Ishikawa (cell line): ENCODE results near the gene ZGRF1.

Experiments used
- CEBPB ChIP-seq: IDR thresholded peaks from 2 replicates; pipeline ENCODE4 v1.6.1; 2012
- EP300 ChIP-seq: IDR thresholded peaks from 2 replicates; pipeline ENCODE4 v1.6.1; 2012; ENCODE audit warnings: borderline replicate concordance
- FOXM1 ChIP-seq: IDR thresholded peaks from 2 replicates; pipeline ENCODE4 v1.6.1; 2012; ENCODE audit warnings: low read depth, borderline replicate concordance
- MAX ChIP-seq: IDR thresholded peaks from 2 replicates; pipeline ENCODE4 v1.6.1; 2012
- NFIC ChIP-seq: IDR thresholded peaks from 2 replicates; pipeline ENCODE4 v1.6.1; 2012
- RAD21 ChIP-seq: IDR thresholded peaks from 2 replicates; pipeline ENCODE4 v1.6.1; 2012; ENCODE audit warnings: low read depth
- REST ChIP-seq: IDR thresholded peaks from 2 replicates; pipeline ENCODE4 v1.6.1; 2012; ENCODE audit warnings: low read depth, mild to moderate bottlenecking
- TAF1 ChIP-seq: IDR thresholded peaks from 2 replicates; pipeline ENCODE4 v1.6.1; 2012; ENCODE audit warnings: low read depth, mild to moderate bottlenecking
- TCF12 ChIP-seq: IDR thresholded peaks from 2 replicates; pipeline ENCODE4 v1.6.1; 2012; ENCODE audit warnings: low read depth
- USF1 ChIP-seq: IDR thresholded peaks from 2 replicates; pipeline ENCODE4 v1.6.1; 2012
- YY1 ChIP-seq: IDR thresholded peaks from 2 replicates; pipeline ENCODE4 v1.6.1; 2012; ENCODE audit warnings: low read depth

GRCh38 chr4:112646632-112647537 lies 10.2 kb upstream of the ZGRF1 start:
- TF ChIP-seq EP300 (no peak), RAD21 (no peak), REST (no peak), FOXM1 (no peak), TCF12 (no peak), NFIC (no peak), CEBPB (no peak), MAX (no peak), YY1 (no peak), TAF1 (no peak), USF1 (no peak)
